Measurements from ENCODE around the gene FGF8. TPM values are rescaled to one million over a fixed set of nuclear protein-coding genes. Genes with fewer than 3 reads are reported as not detected.

The FGF8 gene
- total and polyA plus RNA-seq, 10 of the 15 experiments (the other 5 are each of a cell fraction or from before 2014, with no cell fraction given), result 0.08 to 0.43 (median 0.17) TPM; not detected in 7

DNA sequence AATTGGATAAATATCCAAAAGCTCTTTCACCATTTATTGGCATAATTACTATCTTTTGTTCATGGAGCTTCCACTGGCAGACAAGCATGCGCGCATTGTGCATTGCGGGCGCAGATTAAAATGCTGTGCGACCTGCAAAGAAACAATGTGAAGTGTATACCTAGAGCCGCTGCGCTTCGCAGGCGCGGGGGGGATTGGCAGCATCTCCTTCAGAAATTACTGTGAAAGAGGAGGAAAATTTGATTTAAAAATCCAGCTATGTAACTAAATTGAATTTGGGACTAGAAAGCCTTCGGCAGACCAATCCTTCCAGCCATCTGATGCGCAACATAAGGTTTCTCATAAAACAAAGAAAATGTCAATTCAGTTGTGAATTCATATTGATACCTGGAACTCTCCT is 17.6 kb upstream of the FGF8 start:
- H3K4me1 ChIP-seq (ENCODE audit: control insufficient read depth, insufficient read depth, low read length), result no peaks in the 10 kb centered on the region
- no peak overlapping the region for H3K4me3 ChIP-seq
- no peak overlapping the region for H3K9ac ChIP-seq (ENCODE audit: control insufficient read depth, insufficient read depth, low read length)
- no peaks in the 10 kb centered on the region for H3K27me3 ChIP-seq (replicated peaks in 1 of 2; ENCODE audit: control insufficient read depth in 2 of 2, insufficient read depth in 2 of 2, low read length in 1 of 2)
- DNase-seq (ENCODE audit: low read depth, low spot score) (no peak), FAIRE-seq (no peak), ATAC-seq (no peak)
- CTCF ChIA-PET, result interaction anchor here (0.6 to 1.5 kb wide), 3 partner anchors 10 to 800 kb away, joined by 3 to 4 read pairs (median 3); partner anchors contain the start of gene NPM3
- WGBS (ENCODE audit: insufficient coverage, insufficient replicate concordance, low lambda C conversion rate, missing lambda C conversion rate), result 98% methylated on average over 12 of the region's 12 CpGs
- no peaks in the 10 kb centered on the region for H4K20me1 ChIP-seq (ENCODE audit: control insufficient read depth, insufficient read depth)
- intact Hi-C loops (cut with micrococcal nuclease; ENCODE audit: unreplicated experiment), result no loop called here
- H3K79me2 ChIP-seq (ENCODE audit: control insufficient read depth, insufficient read depth, low read length), result peaks cover 2% of the 10 kb centered on the region
- H3K9me3 ChIP-seq (replicated peaks; ENCODE audit: control insufficient read depth, insufficient read depth, low read length), result no peaks in the 10 kb centered on the region
- TF ChIP-seq, protein P1, sequence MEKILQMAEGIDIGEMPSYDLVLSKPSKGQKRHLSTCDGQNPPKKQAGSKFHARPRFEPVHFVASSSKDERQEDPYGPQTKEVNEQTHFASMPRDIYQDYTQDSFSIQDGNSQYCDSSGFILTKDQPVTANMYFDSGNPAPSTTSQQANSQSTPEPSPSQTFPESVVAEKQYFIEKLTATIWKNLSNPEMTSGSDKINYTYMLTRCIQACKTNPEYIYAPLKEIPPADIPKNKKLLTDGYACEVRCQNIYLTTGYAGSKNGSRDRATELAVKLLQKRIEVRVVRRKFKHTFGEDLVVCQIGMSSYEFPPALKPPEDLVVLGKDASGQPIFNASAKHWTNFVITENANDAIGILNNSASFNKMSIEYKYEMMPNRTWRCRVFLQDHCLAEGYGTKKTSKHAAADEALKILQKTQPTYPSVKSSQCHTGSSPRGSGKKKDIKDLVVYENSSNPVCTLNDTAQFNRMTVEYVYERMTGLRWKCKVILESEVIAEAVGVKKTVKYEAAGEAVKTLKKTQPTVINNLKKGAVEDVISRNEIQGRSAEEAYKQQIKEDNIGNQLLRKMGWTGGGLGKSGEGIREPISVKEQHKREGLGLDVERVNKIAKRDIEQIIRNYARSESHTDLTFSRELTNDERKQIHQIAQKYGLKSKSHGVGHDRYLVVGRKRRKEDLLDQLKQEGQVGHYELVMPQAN (conservative IDR thresholded peaks at IDR 0.05), result no peak
- in situ Hi-C loops (cut with MboI), result no loop called here
- RAD21 ChIA-PET (ENCODE audit: unreplicated experiment), result no interaction called here
- H2AFZ ChIP-seq (ENCODE audit: control insufficient read depth, low read depth, low read length), result no peak overlapping the region
- peaks cover 4 to 60% of the 10 kb centered on the region in 2 experiments for H3K36me3 ChIP-seq (ENCODE audit: control insufficient read depth in 2 of 2, insufficient read depth in 2 of 2, low read length in 1 of 2)
- no peak overlapping the region for H3K4me2 ChIP-seq (ENCODE audit: control insufficient read depth, insufficient read depth)
- BruUV-seq (replicated peaks), result no TSS peak
- no peak overlapping the region for H3K27ac ChIP-seq (ENCODE audit: control insufficient read depth, insufficient read depth)
- POLR2A ChIA-PET, result interaction anchor here (0.6 kb wide), 1 partner anchor 43 kb away, joined by 8 read pairs; no protein-coding TSS in a partner anchor
- SMC1A ChIA-PET (ENCODE audit: uncharacterized antibody, unreplicated experiment), result interaction anchor here (1.1 kb wide), 1 partner anchor 216 kb away, joined by 3 read pairs; no protein-coding TSS in a partner anchor

DNA sequence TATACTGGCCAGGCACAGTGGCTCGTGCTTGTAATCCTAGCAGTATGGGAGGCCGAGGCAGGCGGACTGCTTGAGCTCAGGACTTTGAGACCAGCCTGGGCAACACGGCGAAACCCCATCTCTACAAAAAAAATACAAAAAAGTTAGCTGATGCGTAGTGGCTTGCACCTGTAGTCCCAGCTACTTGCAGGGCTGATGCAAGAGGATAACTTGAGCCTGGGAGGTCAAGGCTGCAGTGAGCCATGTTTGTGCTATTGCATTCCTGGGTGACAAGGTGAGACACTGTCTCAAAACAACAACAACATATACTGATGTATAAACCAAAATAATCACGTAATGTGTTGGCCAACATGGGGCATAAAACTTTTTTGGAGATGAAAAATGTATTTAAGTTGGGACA is 13.8 kb upstream of the FGF8 start:
- DNase-seq (ENCODE audit: low read depth, low spot score), result no peak
- H3K27ac ChIP-seq (ENCODE audit: control insufficient read depth, insufficient read depth), result no peak overlapping the region
- H3K79me2 ChIP-seq (ENCODE audit: control insufficient read depth, insufficient read depth, low read length), result no peaks in the 10 kb centered on the region
- no peak for ATAC-seq
- H3K27me3 ChIP-seq (replicated peaks in 1 of 2; ENCODE audit: control insufficient read depth in 2 of 2, insufficient read depth in 2 of 2, low read length in 1 of 2), result no peaks in the 10 kb centered on the region
- ChIA-PET RAD21 (ENCODE audit: unreplicated experiment) (no interaction called here), CTCF (interaction anchor here (0.6 to 1.6 kb wide), 2 partner anchors 109 to 187 kb away, joined by 3 to 7 read pairs; no protein-coding TSS in a partner anchor), POLR2A (interaction anchor here (0.7 kb wide), 1 partner anchor 12 kb away, joined by 5 read pairs; no protein-coding TSS in a partner anchor), SMC1A (ENCODE audit: uncharacterized antibody, unreplicated experiment) (interaction anchor here (1.2 kb wide), 1 partner anchor 187 kb away, joined by 6 read pairs; no protein-coding TSS in a partner anchor)
- intact Hi-C loops (cut with micrococcal nuclease; ENCODE audit: unreplicated experiment), result loop anchor here (10.0 kb wide), 1 partner anchor 435 kb away; the partner anchor contains the start of gene BTRC
- in situ Hi-C loops (cut with MboI), result no loop called here
- no peak overlapping the region for H3K4me3 ChIP-seq
- no peaks in the 10 kb centered on the region for H4K20me1 ChIP-seq (ENCODE audit: control insufficient read depth, insufficient read depth)
- FAIRE-seq, result no peak
- TF ChIP-seq, protein P2, sequence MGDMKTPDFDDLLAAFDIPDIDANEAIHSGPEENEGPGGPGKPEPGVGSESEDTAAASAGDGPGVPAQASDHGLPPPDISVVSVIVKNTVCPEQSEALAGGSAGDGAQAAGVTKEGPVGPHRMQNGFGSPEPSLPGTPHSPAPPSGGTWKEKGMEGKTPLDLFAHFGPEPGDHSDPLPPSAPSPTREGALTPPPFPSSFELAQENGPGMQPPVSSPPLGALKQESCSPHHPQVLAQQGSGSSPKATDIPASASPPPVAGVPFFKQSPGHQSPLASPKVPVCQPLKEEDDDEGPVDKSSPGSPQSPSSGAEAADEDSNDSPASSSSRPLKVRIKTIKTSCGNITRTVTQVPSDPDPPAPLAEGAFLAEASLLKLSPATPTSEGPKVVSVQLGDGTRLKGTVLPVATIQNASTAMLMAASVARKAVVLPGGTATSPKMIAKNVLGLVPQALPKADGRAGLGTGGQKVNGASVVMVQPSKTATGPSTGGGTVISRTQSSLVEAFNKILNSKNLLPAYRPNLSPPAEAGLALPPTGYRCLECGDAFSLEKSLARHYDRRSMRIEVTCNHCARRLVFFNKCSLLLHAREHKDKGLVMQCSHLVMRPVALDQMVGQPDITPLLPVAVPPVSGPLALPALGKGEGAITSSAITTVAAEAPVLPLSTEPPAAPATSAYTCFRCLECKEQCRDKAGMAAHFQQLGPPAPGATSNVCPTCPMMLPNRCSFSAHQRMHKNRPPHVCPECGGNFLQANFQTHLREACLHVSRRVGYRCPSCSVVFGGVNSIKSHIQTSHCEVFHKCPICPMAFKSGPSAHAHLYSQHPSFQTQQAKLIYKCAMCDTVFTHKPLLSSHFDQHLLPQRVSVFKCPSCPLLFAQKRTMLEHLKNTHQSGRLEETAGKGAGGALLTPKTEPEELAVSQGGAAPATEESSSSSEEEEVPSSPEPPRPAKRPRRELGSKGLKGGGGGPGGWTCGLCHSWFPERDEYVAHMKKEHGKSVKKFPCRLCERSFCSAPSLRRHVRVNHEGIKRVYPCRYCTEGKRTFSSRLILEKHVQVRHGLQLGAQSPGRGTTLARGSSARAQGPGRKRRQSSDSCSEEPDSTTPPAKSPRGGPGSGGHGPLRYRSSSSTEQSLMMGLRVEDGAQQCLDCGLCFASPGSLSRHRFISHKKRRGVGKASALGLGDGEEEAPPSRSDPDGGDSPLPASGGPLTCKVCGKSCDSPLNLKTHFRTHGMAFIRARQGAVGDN (IDR thresholded peaks at IDR 0.05), result no peak
- TF ChIP-seq POLR2AphosphoS5 (IDR thresholded peaks at IDR 0.05; ENCODE audit: low read length) (peak; percentile 47; the same call in 1 of the 2 replicates), EED (IDR thresholded peaks at IDR 0.05; ENCODE audit: low read depth) (no peak)
- H3K4me1 ChIP-seq (ENCODE audit: control insufficient read depth, insufficient read depth, low read length), result no peaks in the 10 kb centered on the region
- no peaks in the 10 kb centered on the region for H3K9me3 ChIP-seq (replicated peaks; ENCODE audit: control insufficient read depth, insufficient read depth, low read length)
- BruUV-seq (replicated peaks), result no TSS peak
- no peak overlapping the region for H3K4me2 ChIP-seq (ENCODE audit: control insufficient read depth, insufficient read depth)
- H2AFZ ChIP-seq (ENCODE audit: control insufficient read depth, low read depth, low read length), result no peak overlapping the region
- H3K36me3 ChIP-seq (ENCODE audit: control insufficient read depth in 2 of 2, insufficient read depth in 2 of 2, low read length in 1 of 2), result peaks cover 7 to 42% of the 10 kb centered on the region in 2 experiments
- WGBS (ENCODE audit: insufficient coverage, insufficient replicate concordance, low lambda C conversion rate, missing lambda C conversion rate), result over 99% methylated on average over 7 of the region's 7 CpGs
- no peak overlapping the region for H3K9ac ChIP-seq (ENCODE audit: control insufficient read depth, insufficient read depth, low read length)
